NCI-H146 (cell line): Measurements from ENCODE around the gene ARL4A.

Experiments
- DNase-seq: peaks from one replicate; lab custom pipeline; 2025; lab: John Stamatoyannopoulos, UW

Gene ARL4A

GRCh38 chr7:12725575-12726316 lies 38.3 kb downstream of the ARL4A start:
- no peak for DNase-seq

GRCh38 chr7:12726908-12727307 lies 39.5 kb downstream of the ARL4A start:
- DNase-seq: no peak

GRCh38 chr7:12727455-12728191 lies 40.2 kb downstream of the ARL4A start:
- DNase-seq: no peak

GRCh38 chr7:12728192-12728538 lies 40.7 kb downstream of the ARL4A start:
- no peak for DNase-seq

- peak; percentile 93 for DNase-seq
Measured at GRCh38 chr7:12729112-12729511, 41.7 kb downstream of the ARL4A start.

- DNase-seq: no peak
Measured at GRCh38 chr7:12730523-12730922, 43.1 kb downstream of the ARL4A start.

- no peak for DNase-seq
Measured at GRCh38 chr7:12731214-12731656, 43.8 kb downstream of the ARL4A start.

- DNase-seq: no peak
Measured at GRCh38 chr7:12731775-12732174, 44.3 kb downstream of the ARL4A start.

GRCh38 chr7:12732428-12732827 lies 45.0 kb downstream of the ARL4A start:
- no peak for DNase-seq

- no peak for DNase-seq
Measured at GRCh38 chr7:12735923-12736322, 48.5 kb downstream of the ARL4A start.

- no peak for DNase-seq
Measured at GRCh38 chr7:12737373-12737772, 49.9 kb downstream of the ARL4A start.

GRCh38 chr7:12737836-12738235 lies 50.4 kb downstream of the ARL4A start:
- no peak for DNase-seq

GRCh38 chr7:12738665-12739064 lies 51.2 kb downstream of the ARL4A start:
- DNase-seq: no peak
